ENCODE measurements around the gene DECR2. TPM values are rescaled to one million over a fixed set of nuclear protein-coding genes. Genes with fewer than 3 reads are reported as not detected.
A peak's percentile ranks its signal among the peaks of the same experiment; 100 is the strongest.

The DECR2 gene
- total RNA-seq, result 100 to 1,000 TPM in 1 of 2 donors, 10 to 100 TPM in 1; 42.2 to 119 TPM
- 100 to 1,000 TPM; 133 to 210 TPM for polyA plus RNA-seq

- Histone ChIP-seq H3K4me3 (ENCODE audit: low read depth in 1 of 3, low read length in 3 of 3) (peak within 1 kb of the TSS; percentile 84 to 92 (median 89)), H3K27ac (ENCODE audit: low read depth in 1 of 2, low read length in 2 of 2) (peak within 1 kb of the TSS; percentile 76 to 93), H3K27me3 (ENCODE audit: control insufficient read depth in 4 of 4, insufficient read depth in 4 of 4, low read length in 3 of 4) (no peaks in the 10 kb centered on the region), H3K36me3 (ENCODE audit: control insufficient read depth in 4 of 4, insufficient read depth in 3 of 4, low read depth in 1 of 4, low read length in 3 of 4) (no peaks in the 10 kb centered on the region), H3K9me3 (ENCODE audit: control insufficient read depth in 4 of 4, low read length in 3 of 4) (no peaks in the 10 kb centered on the region), H3K4me1 (ENCODE audit: control insufficient read depth in 4 of 4, insufficient read depth in 4 of 4, low read length in 3 of 4) (peaks cover 11 to 51% (median 27%) of the 10 kb centered on the region in 4 donors), H3K9ac (ENCODE audit: low read depth in 1 of 2, low read length in 2 of 2) (peak within 1 kb of the TSS; percentile 66 to 68)
- WGBS, result under 1% methylated on average over 91 of the region's 91 CpGs
- DNase-seq (ENCODE audit: low spot score), result peak; percentile 100
- TF ChIP-seq ZBTB33 (IDR thresholded peaks at IDR 0.05) (no peak), REST (IDR thresholded peaks at IDR 0.05) (no peak), ATF3 (IDR thresholded peaks at IDR 0.05) (no peak), TAF1 (conservative IDR thresholded peaks at IDR 0.05) (peak; percentile 47), GABPA (IDR thresholded peaks at IDR 0.05 in 1 of 2, conservative IDR thresholded peaks at IDR 0.05 in 1 of 2) (peak in 1 of 2 donors; percentile 27), JUND (IDR thresholded peaks at IDR 0.05) (no peak), SP1 (IDR thresholded peaks at IDR 0.05) (no peak)
These were observed at the start of gene DECR2 for GRCh38 chr16:401468-402348. TSS of gene DECR2 (plus strand) at chr16:401885. CDS start at chr16:401964, 79 bp downstream.

GRCh38 chr16:352547-353403, 48.9 kb upstream of the DECR2 start, which contains the start of gene AXIN1:
TSS of gene AXIN1 (minus strand) at chr16:352723. CDS start at chr16:347025, 5,698 bp downstream.
- H3K36me3 ChIP-seq (ENCODE audit: control insufficient read depth in 4 of 4, insufficient read depth in 3 of 4, low read depth in 1 of 4, low read length in 3 of 4), result no peaks in the 10 kb centered on the region
- H3K27me3 ChIP-seq (ENCODE audit: control insufficient read depth in 4 of 4, insufficient read depth in 4 of 4, low read length in 3 of 4), result no peaks in the 10 kb centered on the region
- peak within 1 kb of the TSS; percentile 31 to 35 for H3K27ac ChIP-seq (ENCODE audit: low read depth in 1 of 2, low read length in 2 of 2)
- WGBS, result 3% methylated on average over 113 of the region's 113 CpGs
- H3K4me3 ChIP-seq (ENCODE audit: low read depth in 1 of 3, low read length in 3 of 3), result peak within 1 kb of the TSS; percentile 32 to 86 (median 66)
- peak within 1 kb of the TSS in 1 of 2 donors; percentile 47 for H3K9ac ChIP-seq (ENCODE audit: low read depth in 1 of 2, low read length in 2 of 2)
- no peak for TF ChIP-seq HNF4A (conservative IDR thresholded peaks at IDR 0.05)
- TF ChIP-seq GABPA (IDR thresholded peaks at IDR 0.05 in 1 of 2, conservative IDR thresholded peaks at IDR 0.05 in 1 of 2), result peak in 1 of 2 donors; percentile 78
- peak in 1 of 2 donors; percentile 9 for TF ChIP-seq EGR1 (IDR thresholded peaks at IDR 0.05; ENCODE audit: low read depth in 2 of 2)
- TF ChIP-seq RAD21 (IDR thresholded peaks at IDR 0.05), result peak in 1 of 2 donors; percentile 15
- TF ChIP-seq TAF1 (conservative IDR thresholded peaks at IDR 0.05), result no peak
- TF ChIP-seq FOXA2 (IDR thresholded peaks at IDR 0.05), result no peak
- peak; percentile 68 for TF ChIP-seq SP1 (IDR thresholded peaks at IDR 0.05)
- TF ChIP-seq CTCF (IDR thresholded peaks at IDR 0.05; ENCODE audit: low read depth, low read length, missing input control), result peak; percentile 72
- peaks cover 3 to 11% (median 6%) of the 10 kb centered on the region in 4 donors for H3K4me1 ChIP-seq (ENCODE audit: control insufficient read depth in 4 of 4, insufficient read depth in 4 of 4, low read length in 3 of 4)
- H3K9me3 ChIP-seq (ENCODE audit: control insufficient read depth in 4 of 4, low read length in 3 of 4), result no peaks in the 10 kb centered on the region
- peak; percentile 100 for DNase-seq (ENCODE audit: low spot score)

All from liver (tissue), 9 donors.